K562 (cell line): ENCODE measurements around the gene EHD2. TPM values are rescaled to one million over a fixed set of nuclear protein-coding genes. Genes with fewer than 3 reads are reported as not detected.

ENCODE experiments used
- BACH1 ChIP-seq: fragments of 200-800 bp; sonication (Bioruptor generic); IDR thresholded peaks from 2 replicates; pipeline ENCODE4 v1.6.1; 2016; ENCODE audit warnings: missing genetic modification characterization, missing compliant biosample characterization
- CBX2 ChIP-seq: fragments of 200-600 bp; sonication (generic); IDR thresholded peaks from one replicate; pipeline ENCODE4 v1.6.1; 2012; ENCODE audit warnings: mild to moderate bottlenecking, low read length, inconsistent platforms; ENCODE audit not compliant: insufficient read depth, poor library complexity, severe bottlenecking
- HDAC3 ChIP-seq: fragments of 450-650 bp; IDR thresholded peaks from 2 replicates; pipeline ENCODE4 v1.6.1; 2018; ENCODE audit warnings: borderline replicate concordance, mild to moderate bottlenecking, moderate library complexity; ENCODE audit not compliant: partially characterized antibody
- PHF20 ChIP-seq: fragments of 450-650 bp; IDR thresholded peaks from 2 replicates; pipeline ENCODE4 v1.6.1; 2018; ENCODE audit not compliant: partially characterized antibody
- TSC22D4 ChIP-seq: fragments of 450-650 bp; IDR thresholded peaks from 2 replicates; pipeline ENCODE4 v1.6.1; 2016; ENCODE audit warnings: missing genetic modification characterization, missing biosample characterization, control low read depth
- ZFX ChIP-seq: sonication (generic); formaldehyde crosslinking; IDR thresholded peaks from 2 replicates; pipeline ENCODE4 v1.8.0; 2022; ENCODE audit warnings: mild to moderate bottlenecking, missing genetic modification reagents, moderate library complexity
- ZNF431 ChIP-seq: sonication (generic); formaldehyde crosslinking; IDR thresholded peaks from 2 replicates; pipeline ENCODE4 v1.8.0; 2022; ENCODE audit warnings: mild to moderate bottlenecking, missing genetic modification reagents
- ZNF57 ChIP-seq: fragments of 450-650 bp; formaldehyde crosslinking; IDR thresholded peaks from 2 replicates; pipeline ENCODE4 v1.4.0; 2020; ENCODE audit warnings: mild to moderate bottlenecking, moderate library complexity
- ZNF644 ChIP-seq: fragments of 200-800 bp; sonication (Bioruptor generic); IDR thresholded peaks from 2 replicates; pipeline ENCODE4 v1.6.1; 2016; ENCODE audit warnings: low read depth, missing genetic modification characterization, missing compliant biosample characterization
- ZNF77 ChIP-seq: fragments of 250-450 bp; sonication (Bioruptor Pico); IDR thresholded peaks from 2 replicates; pipeline ENCODE4 v1.5.0; 2020
- ZNF830 ChIP-seq: fragments of 250-450 bp; sonication (Bioruptor Pico); IDR thresholded peaks from 2 replicates; pipeline ENCODE4 v1.5.0; 2021; ENCODE audit warnings: mild to moderate bottlenecking
- polyA plus RNA-seq, 8 experiments: library from polyadenylated mRNA; depleted of rRNA in 4 of 8; stranded (reverse) in 5 of 8; unstranded in 3 of 8; fragments of >200 nt; fragmentation: Nextera tagmentation in 2 of 8; fragmentation: Illumina TruSeq in 1 of 8; extraction: Ambion mirVana in 2 of 8; extraction: Trizol in 1 of 8; gene quantifications; 2 replicates each; pipeline versions ENCODE4 v1.2.1 to v1.2.3, GENCODE V29; 2011 to 2014; ENCODE audit warnings: inconsistent platforms in 1 of 8, missing spikeins in 1 of 8
- total RNA-seq, 7 experiments: library from RNA; depleted of rRNA in 6 of 7; stranded (reverse); fragments of >200 nt in 6 of 7; fragmentation: Illumina TruSeq in 2 of 7; extraction: Trizol in 2 of 7; gene quantifications; 2 replicates each; pipeline versions ENCODE4 v1.2.1 to v1.2.3, GENCODE V29; 2011 to 2021; ENCODE audit warnings: low replicate concordance in 1 of 7
- TF ChIP-seq, protein P1 (sequence below): sonication (generic); formaldehyde crosslinking; IDR thresholded peaks from 2 replicates; pipeline ENCODE4 v1.8.0; 2022; ENCODE audit warnings: mild to moderate bottlenecking, missing genetic modification reagents
- TF ChIP-seq, protein P2 (sequence below): fragments of 450-650 bp; conservative IDR thresholded peaks from 2 replicates; pipeline ENCODE4 v1.6.1; 2016; ENCODE audit warnings: missing genetic modification characterization, low read depth, mild to moderate bottlenecking, control low read depth, missing compliant biosample characterization
- TF ChIP-seq, protein P3 (sequence below), 3 experiments: IDR thresholded peaks in 2 of 3; conservative IDR thresholded peaks in 1 of 3; 2 replicates each; pipeline ENCODE4 v1.5.1; 2011 to 2012; ENCODE audit warnings: low read length in 3 of 3, mild to moderate bottlenecking in 3 of 3, control low read depth in 2 of 3, improper control_type of control experiment in 1 of 3, inconsistent platforms in 1 of 3, low read depth in 1 of 3, mixed read lengths in 1 of 3, moderate library complexity in 1 of 3; ENCODE audit not compliant: insufficient read depth in 2 of 3
- TF ChIP-seq, protein P4 (sequence below): sonication (generic); formaldehyde crosslinking; IDR thresholded peaks from 2 replicates; pipeline ENCODE4 v1.8.0; 2023; ENCODE audit warnings: mild to moderate bottlenecking, missing genetic modification reagents

EHD2 gene
- total and polyA plus RNA-seq, 9 of the 15 experiments (the other 6 are each of a cell fraction or from before 2014, with no cell fraction given): 1.7 to 32.2 (median 3.0) TPM

DNA sequence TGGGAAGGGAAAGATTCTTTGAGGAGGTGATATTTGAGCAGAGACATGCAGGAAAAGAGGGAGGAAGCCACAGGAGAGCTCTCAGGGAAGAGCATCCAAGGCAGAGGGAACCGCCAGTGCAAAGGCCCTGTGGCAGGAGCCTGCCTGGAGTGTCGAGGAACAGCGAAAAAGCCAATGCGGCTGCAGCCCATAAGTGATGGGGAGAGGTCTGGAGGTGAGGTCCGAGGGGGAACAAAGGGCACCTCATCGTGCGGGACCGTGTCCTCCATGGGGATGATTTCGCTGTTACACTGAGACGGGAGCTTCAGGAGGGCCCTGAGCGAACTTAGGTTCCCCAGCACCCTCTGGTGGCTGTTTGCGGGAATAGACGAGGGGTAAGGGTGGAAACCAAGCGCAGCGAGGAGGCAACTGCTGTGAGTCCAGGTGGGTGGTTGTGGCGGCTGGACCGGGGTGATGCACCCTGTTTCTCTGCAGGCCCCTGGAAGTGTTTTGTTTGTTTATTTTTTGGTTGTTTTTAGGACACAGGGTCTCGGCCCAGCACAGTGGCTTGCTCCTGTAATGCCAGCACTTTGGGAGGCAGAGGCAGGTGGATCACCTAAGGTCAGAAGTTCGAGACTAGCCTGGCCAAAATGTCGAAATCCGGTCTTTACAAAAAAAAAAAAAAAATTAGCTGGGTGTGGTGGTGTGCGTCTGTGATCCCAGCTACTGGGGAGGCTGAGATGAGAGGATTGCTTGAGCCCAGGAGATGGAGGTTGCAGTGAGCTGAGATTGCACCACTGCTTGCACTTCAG lies 5.9 kb upstream of the EHD2 start (continued):
- TF ChIP-seq, protein P1, sequence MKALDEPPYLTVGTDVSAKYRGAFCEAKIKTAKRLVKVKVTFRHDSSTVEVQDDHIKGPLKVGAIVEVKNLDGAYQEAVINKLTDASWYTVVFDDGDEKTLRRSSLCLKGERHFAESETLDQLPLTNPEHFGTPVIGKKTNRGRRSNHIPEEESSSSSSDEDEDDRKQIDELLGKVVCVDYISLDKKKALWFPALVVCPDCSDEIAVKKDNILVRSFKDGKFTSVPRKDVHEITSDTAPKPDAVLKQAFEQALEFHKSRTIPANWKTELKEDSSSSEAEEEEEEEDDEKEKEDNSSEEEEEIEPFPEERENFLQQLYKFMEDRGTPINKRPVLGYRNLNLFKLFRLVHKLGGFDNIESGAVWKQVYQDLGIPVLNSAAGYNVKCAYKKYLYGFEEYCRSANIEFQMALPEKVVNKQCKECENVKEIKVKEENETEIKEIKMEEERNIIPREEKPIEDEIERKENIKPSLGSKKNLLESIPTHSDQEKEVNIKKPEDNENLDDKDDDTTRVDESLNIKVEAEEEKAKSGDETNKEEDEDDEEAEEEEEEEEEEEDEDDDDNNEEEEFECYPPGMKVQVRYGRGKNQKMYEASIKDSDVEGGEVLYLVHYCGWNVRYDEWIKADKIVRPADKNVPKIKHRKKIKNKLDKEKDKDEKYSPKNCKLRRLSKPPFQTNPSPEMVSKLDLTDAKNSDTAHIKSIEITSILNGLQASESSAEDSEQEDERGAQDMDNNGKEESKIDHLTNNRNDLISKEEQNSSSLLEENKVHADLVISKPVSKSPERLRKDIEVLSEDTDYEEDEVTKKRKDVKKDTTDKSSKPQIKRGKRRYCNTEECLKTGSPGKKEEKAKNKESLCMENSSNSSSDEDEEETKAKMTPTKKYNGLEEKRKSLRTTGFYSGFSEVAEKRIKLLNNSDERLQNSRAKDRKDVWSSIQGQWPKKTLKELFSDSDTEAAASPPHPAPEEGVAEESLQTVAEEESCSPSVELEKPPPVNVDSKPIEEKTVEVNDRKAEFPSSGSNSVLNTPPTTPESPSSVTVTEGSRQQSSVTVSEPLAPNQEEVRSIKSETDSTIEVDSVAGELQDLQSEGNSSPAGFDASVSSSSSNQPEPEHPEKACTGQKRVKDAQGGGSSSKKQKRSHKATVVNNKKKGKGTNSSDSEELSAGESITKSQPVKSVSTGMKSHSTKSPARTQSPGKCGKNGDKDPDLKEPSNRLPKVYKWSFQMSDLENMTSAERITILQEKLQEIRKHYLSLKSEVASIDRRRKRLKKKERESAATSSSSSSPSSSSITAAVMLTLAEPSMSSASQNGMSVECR: no peak
- TF ChIP-seq, protein P2, sequence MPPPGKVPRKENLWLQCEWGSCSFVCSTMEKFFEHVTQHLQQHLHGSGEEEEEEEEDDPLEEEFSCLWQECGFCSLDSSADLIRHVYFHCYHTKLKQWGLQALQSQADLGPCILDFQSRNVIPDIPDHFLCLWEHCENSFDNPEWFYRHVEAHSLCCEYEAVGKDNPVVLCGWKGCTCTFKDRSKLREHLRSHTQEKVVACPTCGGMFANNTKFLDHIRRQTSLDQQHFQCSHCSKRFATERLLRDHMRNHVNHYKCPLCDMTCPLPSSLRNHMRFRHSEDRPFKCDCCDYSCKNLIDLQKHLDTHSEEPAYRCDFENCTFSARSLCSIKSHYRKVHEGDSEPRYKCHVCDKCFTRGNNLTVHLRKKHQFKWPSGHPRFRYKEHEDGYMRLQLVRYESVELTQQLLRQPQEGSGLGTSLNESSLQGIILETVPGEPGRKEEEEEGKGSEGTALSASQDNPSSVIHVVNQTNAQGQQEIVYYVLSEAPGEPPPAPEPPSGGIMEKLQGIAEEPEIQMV (tag): no peak
- TF ChIP-seq TSC22D4 (tag) (no peak), ZNF431 (no peak), CBX2 (no peak), ZFX (CRISPR knock-in tag) (no peak), PHF20 (peak; percentile 59), HDAC3 (no peak), ZNF830 (CRISPR knock-in tag) (no peak), ZNF77 (CRISPR knock-in tag) (no peak), ZNF57 (CRISPR knock-in tag) (no peak), BACH1 (no peak), ZNF644 (tag) (no peak)
- TF ChIP-seq, protein P3, sequence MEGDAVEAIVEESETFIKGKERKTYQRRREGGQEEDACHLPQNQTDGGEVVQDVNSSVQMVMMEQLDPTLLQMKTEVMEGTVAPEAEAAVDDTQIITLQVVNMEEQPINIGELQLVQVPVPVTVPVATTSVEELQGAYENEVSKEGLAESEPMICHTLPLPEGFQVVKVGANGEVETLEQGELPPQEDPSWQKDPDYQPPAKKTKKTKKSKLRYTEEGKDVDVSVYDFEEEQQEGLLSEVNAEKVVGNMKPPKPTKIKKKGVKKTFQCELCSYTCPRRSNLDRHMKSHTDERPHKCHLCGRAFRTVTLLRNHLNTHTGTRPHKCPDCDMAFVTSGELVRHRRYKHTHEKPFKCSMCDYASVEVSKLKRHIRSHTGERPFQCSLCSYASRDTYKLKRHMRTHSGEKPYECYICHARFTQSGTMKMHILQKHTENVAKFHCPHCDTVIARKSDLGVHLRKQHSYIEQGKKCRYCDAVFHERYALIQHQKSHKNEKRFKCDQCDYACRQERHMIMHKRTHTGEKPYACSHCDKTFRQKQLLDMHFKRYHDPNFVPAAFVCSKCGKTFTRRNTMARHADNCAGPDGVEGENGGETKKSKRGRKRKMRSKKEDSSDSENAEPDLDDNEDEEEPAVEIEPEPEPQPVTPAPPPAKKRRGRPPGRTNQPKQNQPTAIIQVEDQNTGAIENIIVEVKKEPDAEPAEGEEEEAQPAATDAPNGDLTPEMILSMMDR (IDR thresholded peaks at IDR 0.05 in 2 of 3, conservative IDR thresholded peaks at IDR 0.05 in 1 of 3; ENCODE audit: insufficient read depth in 2 of 3, low read depth in 1 of 3, low read length in 3 of 3): peak; percentile 90 to 95 (median 92)
- TF ChIP-seq, protein P4, sequence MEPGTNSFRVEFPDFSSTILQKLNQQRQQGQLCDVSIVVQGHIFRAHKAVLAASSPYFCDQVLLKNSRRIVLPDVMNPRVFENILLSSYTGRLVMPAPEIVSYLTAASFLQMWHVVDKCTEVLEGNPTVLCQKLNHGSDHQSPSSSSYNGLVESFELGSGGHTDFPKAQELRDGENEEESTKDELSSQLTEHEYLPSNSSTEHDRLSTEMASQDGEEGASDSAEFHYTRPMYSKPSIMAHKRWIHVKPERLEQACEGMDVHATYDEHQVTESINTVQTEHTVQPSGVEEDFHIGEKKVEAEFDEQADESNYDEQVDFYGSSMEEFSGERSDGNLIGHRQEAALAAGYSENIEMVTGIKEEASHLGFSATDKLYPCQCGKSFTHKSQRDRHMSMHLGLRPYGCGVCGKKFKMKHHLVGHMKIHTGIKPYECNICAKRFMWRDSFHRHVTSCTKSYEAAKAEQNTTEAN (CRISPR knock-in tag): 0 out of 2 replicates have a peak, but pooled peaks have one; percentile 43
